ENCODE results near the gene SPOCK1. TPM values are rescaled to one million over a fixed set of nuclear protein-coding genes. Genes with fewer than 3 reads are reported as not detected.

The SPOCK1 gene
- total and polyA plus RNA-seq, 2 of the 4 experiments (the other 2 are of a cell fraction) = 5.0 to 20.3 TPM

GRCh38 chr5:137332296-137332695 is 166.8 kb downstream of the SPOCK1 start:
- ChIA-PET POLR2A (ENCODE audit: unreplicated experiment) (no interaction called here), CTCF (interaction anchor here (0.9 to 1.6 kb wide), 2 partner anchors 12 to 13 kb away, joined by 3 read pairs; no protein-coding TSS in a partner anchor)
- no peak overlapping the region for H2BK20ac ChIP-seq (ENCODE audit: low read depth, low read length)
- no peaks in the 10 kb centered on the region for H4K20me1 ChIP-seq (ENCODE audit: insufficient read depth, low read length)
- no peak overlapping the region for H4K8ac ChIP-seq (ENCODE audit: low read depth in 2 of 2, low read length in 2 of 2)
- intact Hi-C loops (cut with micrococcal nuclease) (no loop called here), dilution Hi-C loops (cut with HindIII; ENCODE audit: low sequenced_read_pairs, unreplicated experiment) (no loop called here), in situ Hi-C loops (cut with MboI; ENCODE audit: low sequenced_read_pairs) (no loop called here)
- no peak overlapping the region for H4K91ac ChIP-seq (ENCODE audit: insufficient read depth, low read depth, low read length)
- H3K9ac ChIP-seq (ENCODE audit: low read depth, low read length) = no peak overlapping the region
- no peak overlapping the region for H3K27ac ChIP-seq (ENCODE audit: insufficient read depth, low read length)
- no peak overlapping the region for H2BK120ac ChIP-seq (ENCODE audit: low read depth, low read length)
- 80% methylated on average over 1 of the region's 6 CpGs; no CpG with 5 or more reads in 1 of the 2 experiments for WGBS, 2 experiments (ENCODE audit: extremely low coverage in 2 of 2, insufficient read length in 1 of 2)
- BruUV-seq (replicated peaks) = no TSS peak
- H3K27me3 ChIP-seq (ENCODE audit: control insufficient read depth, insufficient read depth, low read length) = 0 out of 2 replicates have a peak, but pooled peaks cover 2% of the 10 kb centered on the region
- ATAC-seq (ENCODE audit: low read depth) (no peak), DNase-seq (no peak)
- H3K4me1 ChIP-seq (ENCODE audit: control insufficient read depth, insufficient read depth, low read length) = no peaks in the 10 kb centered on the region
- no peak overlapping the region for H3K23ac ChIP-seq (ENCODE audit: low read depth, low read length)
- H3K56ac ChIP-seq (ENCODE audit: extremely low read depth, insufficient read depth, low read length) = no peak overlapping the region
- H3K4ac ChIP-seq (ENCODE audit: low read depth, low read length) = no peak overlapping the region
- no peak for TF ChIP-seq CEBPB (IDR thresholded peaks at IDR 0.05; ENCODE audit: low read depth, low read length)
- TF ChIP-seq MXI1 (IDR thresholded peaks at IDR 0.05; ENCODE audit: borderline replicate concordance, low read depth, low read length) = no peak
- no peak for TF ChIP-seq POLR2A (IDR thresholded peaks at IDR 0.05; ENCODE audit: low read depth, low read length)
- TF ChIP-seq, protein P1, sequence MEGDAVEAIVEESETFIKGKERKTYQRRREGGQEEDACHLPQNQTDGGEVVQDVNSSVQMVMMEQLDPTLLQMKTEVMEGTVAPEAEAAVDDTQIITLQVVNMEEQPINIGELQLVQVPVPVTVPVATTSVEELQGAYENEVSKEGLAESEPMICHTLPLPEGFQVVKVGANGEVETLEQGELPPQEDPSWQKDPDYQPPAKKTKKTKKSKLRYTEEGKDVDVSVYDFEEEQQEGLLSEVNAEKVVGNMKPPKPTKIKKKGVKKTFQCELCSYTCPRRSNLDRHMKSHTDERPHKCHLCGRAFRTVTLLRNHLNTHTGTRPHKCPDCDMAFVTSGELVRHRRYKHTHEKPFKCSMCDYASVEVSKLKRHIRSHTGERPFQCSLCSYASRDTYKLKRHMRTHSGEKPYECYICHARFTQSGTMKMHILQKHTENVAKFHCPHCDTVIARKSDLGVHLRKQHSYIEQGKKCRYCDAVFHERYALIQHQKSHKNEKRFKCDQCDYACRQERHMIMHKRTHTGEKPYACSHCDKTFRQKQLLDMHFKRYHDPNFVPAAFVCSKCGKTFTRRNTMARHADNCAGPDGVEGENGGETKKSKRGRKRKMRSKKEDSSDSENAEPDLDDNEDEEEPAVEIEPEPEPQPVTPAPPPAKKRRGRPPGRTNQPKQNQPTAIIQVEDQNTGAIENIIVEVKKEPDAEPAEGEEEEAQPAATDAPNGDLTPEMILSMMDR (conservative IDR thresholded peaks at IDR 0.05; ENCODE audit: low read depth, low read length) = no peak
- no peak for TF ChIP-seq BHLHE40 (IDR thresholded peaks at IDR 0.05; ENCODE audit: low read depth, low read length)
- TF ChIP-seq, protein P2, sequence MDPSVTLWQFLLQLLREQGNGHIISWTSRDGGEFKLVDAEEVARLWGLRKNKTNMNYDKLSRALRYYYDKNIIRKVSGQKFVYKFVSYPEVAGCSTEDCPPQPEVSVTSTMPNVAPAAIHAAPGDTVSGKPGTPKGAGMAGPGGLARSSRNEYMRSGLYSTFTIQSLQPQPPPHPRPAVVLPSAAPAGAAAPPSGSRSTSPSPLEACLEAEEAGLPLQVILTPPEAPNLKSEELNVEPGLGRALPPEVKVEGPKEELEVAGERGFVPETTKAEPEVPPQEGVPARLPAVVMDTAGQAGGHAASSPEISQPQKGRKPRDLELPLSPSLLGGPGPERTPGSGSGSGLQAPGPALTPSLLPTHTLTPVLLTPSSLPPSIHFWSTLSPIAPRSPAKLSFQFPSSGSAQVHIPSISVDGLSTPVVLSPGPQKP (IDR thresholded peaks at IDR 0.05; ENCODE audit: borderline replicate concordance, low read depth, low read length) = no peak
- TF ChIP-seq USF2 (IDR thresholded peaks at IDR 0.05; ENCODE audit: low read depth, low read length) = no peak
- TF ChIP-seq SMC3 (IDR thresholded peaks at IDR 0.05; ENCODE audit: low read depth, low read length) = no peak
- H3K4me2 ChIP-seq (ENCODE audit: low read depth, low read length) = no peak overlapping the region
- H3K79me1 ChIP-seq (ENCODE audit: low read depth in 1 of 2, low read length in 2 of 2) = no peaks in the 10 kb centered on the region
- no peak overlapping the region for H2AK9ac ChIP-seq (replicated peaks; ENCODE audit: low read depth, low read length, poor library complexity)
- no peak overlapping the region for H3K18ac ChIP-seq (ENCODE audit: low read depth, low read length)
- H3K36me3 ChIP-seq (ENCODE audit: control insufficient read depth, insufficient read depth, low read length) = no peaks in the 10 kb centered on the region
- no peak overlapping the region for H3K4me3 ChIP-seq (ENCODE audit: insufficient read depth, low read depth, low read length)
- no peak overlapping the region for H2AFZ ChIP-seq (replicated peaks; ENCODE audit: low read length, poor library complexity)
- no peak overlapping the region for H3K14ac ChIP-seq (replicated peaks; ENCODE audit: low read depth, low read length)
- no peak overlapping the region for H4K5ac ChIP-seq (ENCODE audit: low read depth, low read length)
- no peak overlapping the region for H2BK15ac ChIP-seq (ENCODE audit: low read depth, low read length)
- no peaks in the 10 kb centered on the region for H3K9me3 ChIP-seq (ENCODE audit: control insufficient read depth, insufficient read depth, low read length)
- no peak overlapping the region for H2BK5ac ChIP-seq (ENCODE audit: low read depth, low read length, poor library complexity, severe bottlenecking)
- H2AK5ac ChIP-seq (ENCODE audit: low read depth, low read length) = no peak overlapping the region
- H3K9me1 ChIP-seq (ENCODE audit: insufficient read depth, low read length) = no peaks in the 10 kb centered on the region

Measured in IMR-90 (cell line).